ENCODE measurements around the gene OR6C74. TPM values are rescaled to one million over a fixed set of nuclear protein-coding genes. Genes with fewer than 3 reads are reported as not detected.

The OR6C74 gene
- not detected for total RNA-seq

GRCh38 chr12:55244309-55244708, at the start of gene OR6C74:
Gene OR6C74 (plus strand): TSS chr12:55244609. CDS start chr12:55247288, 2,679 bp downstream.
- Mint-ChIP-seq H3K4me3 (no peak within 1 kb of the TSS), H3K27ac (no peak within 1 kb of the TSS), H3K4me1 (no peaks in the 10 kb centered on the region), H3K9me3 (no peaks in the 10 kb centered on the region), H3K27me3 (peaks cover 31% of the 10 kb centered on the region), H3K36me3 (ENCODE audit: low read depth) (no peaks in the 10 kb centered on the region)
- no peak for ATAC-seq (replicated peaks)

GRCh38 chr12:55220725-55221124, 23.7 kb upstream of the OR6C74 start, which contains the start of gene OR10A7:
Gene OR10A7 (plus strand): TSS chr12:55221025. CDS start chr12:55221025, 0 bp downstream.
- Mint-ChIP-seq H3K4me1 (no peaks in the 10 kb centered on the region), H3K36me3 (ENCODE audit: low read depth) (no peaks in the 10 kb centered on the region), H3K27me3 (peaks cover 23% of the 10 kb centered on the region), H3K27ac (no peak within 1 kb of the TSS), H3K4me3 (no peak within 1 kb of the TSS), H3K9me3 (no peaks in the 10 kb centered on the region)
- ATAC-seq (replicated peaks) = no peak

- no peak overlapping the region for H3K4me3 Mint-ChIP-seq
- no peaks in the 10 kb centered on the region for H3K4me1 Mint-ChIP-seq
- H3K27ac Mint-ChIP-seq = no peak overlapping the region
- H3K36me3 Mint-ChIP-seq (ENCODE audit: low read depth) = no peaks in the 10 kb centered on the region
- ATAC-seq (replicated peaks) = peak; percentile 55
- no peaks in the 10 kb centered on the region for H3K9me3 Mint-ChIP-seq
- H3K27me3 Mint-ChIP-seq = peaks cover 27% of the 10 kb centered on the region
Observed at GRCh38 chr12:55226523-55226922, 17.9 kb upstream of the OR6C74 start.

- no peak overlapping the region for H3K27ac Mint-ChIP-seq
- ATAC-seq (replicated peaks) = no peak
- H3K27me3 Mint-ChIP-seq = peaks cover 25% of the 10 kb centered on the region
- no peak overlapping the region for H3K4me3 Mint-ChIP-seq
- no peaks in the 10 kb centered on the region for H3K4me1 Mint-ChIP-seq
- no peaks in the 10 kb centered on the region for H3K9me3 Mint-ChIP-seq
- no peaks in the 10 kb centered on the region for H3K36me3 Mint-ChIP-seq (ENCODE audit: low read depth)
Observed at GRCh38 chr12:55227643-55228042, 16.8 kb upstream of the OR6C74 start.

- Mint-ChIP-seq H3K9me3 (no peaks in the 10 kb centered on the region), H3K4me1 (no peaks in the 10 kb centered on the region), H3K36me3 (ENCODE audit: low read depth) (no peaks in the 10 kb centered on the region)
Observed at GRCh38 chr12:55246159-55246558, 1.8 kb downstream of the OR6C74 start.

GRCh38 chr12:55250944-55251343, 6.5 kb downstream of the OR6C74 start:
- no peaks in the 10 kb centered on the region for H3K4me1 Mint-ChIP-seq
- no peaks in the 10 kb centered on the region for H3K9me3 Mint-ChIP-seq
- no peaks in the 10 kb centered on the region for H3K36me3 Mint-ChIP-seq (ENCODE audit: low read depth)
- H3K27ac Mint-ChIP-seq = no peak overlapping the region
- no peak for ATAC-seq (replicated peaks)
- no peak overlapping the region for H3K4me3 Mint-ChIP-seq
- peaks cover 25% of the 10 kb centered on the region for H3K27me3 Mint-ChIP-seq

More at GRCh38 chr12:55246159-55246558, 1.8 kb downstream of the OR6C74 start:
- Mint-ChIP-seq H3K27me3 (peaks cover 33% of the 10 kb centered on the region), H3K27ac (no peak overlapping the region), H3K4me3 (no peak overlapping the region)
- no peak for ATAC-seq (replicated peaks)

GRCh38 chr12:55253281-55253680, 8.9 kb downstream of the OR6C74 start:
- Mint-ChIP-seq H3K4me3 (no peak overlapping the region), H3K27me3 (peaks cover 16% of the 10 kb centered on the region), H3K4me1 (no peaks in the 10 kb centered on the region), H3K36me3 (ENCODE audit: low read depth) (no peaks in the 10 kb centered on the region), H3K9me3 (peaks cover 5% of the 10 kb centered on the region), H3K27ac (no peak overlapping the region)
- ATAC-seq (replicated peaks) = no peak

GRCh38 chr12:55256831-55257230, 12.4 kb downstream of the OR6C74 start:
- no peaks in the 10 kb centered on the region for H3K36me3 Mint-ChIP-seq (ENCODE audit: low read depth)
- ATAC-seq (replicated peaks) = no peak
- H3K4me3 Mint-ChIP-seq = no peak overlapping the region
- H3K4me1 Mint-ChIP-seq = no peaks in the 10 kb centered on the region
- peaks cover 13% of the 10 kb centered on the region for H3K27me3 Mint-ChIP-seq
- no peak overlapping the region for H3K27ac Mint-ChIP-seq
- H3K9me3 Mint-ChIP-seq = peaks cover 5% of the 10 kb centered on the region

- no peak overlapping the region for H3K4me3 Mint-ChIP-seq
- peaks cover 17% of the 10 kb centered on the region for H3K27me3 Mint-ChIP-seq
- peaks cover 5% of the 10 kb centered on the region for H3K9me3 Mint-ChIP-seq
- H3K4me1 Mint-ChIP-seq = no peaks in the 10 kb centered on the region
- ATAC-seq (replicated peaks) = no peak
- no peak overlapping the region for H3K27ac Mint-ChIP-seq
- no peaks in the 10 kb centered on the region for H3K36me3 Mint-ChIP-seq (ENCODE audit: low read depth)
Observed at GRCh38 chr12:55258303-55258702, 13.9 kb downstream of the OR6C74 start.

- ATAC-seq (replicated peaks) = no peak
- peaks cover 22% of the 10 kb centered on the region for H3K27me3 Mint-ChIP-seq
- no peak overlapping the region for H3K27ac Mint-ChIP-seq
- no peaks in the 10 kb centered on the region for H3K9me3 Mint-ChIP-seq
- H3K4me1 Mint-ChIP-seq = no peaks in the 10 kb centered on the region
- no peaks in the 10 kb centered on the region for H3K36me3 Mint-ChIP-seq (ENCODE audit: low read depth)
- no peak overlapping the region for H3K4me3 Mint-ChIP-seq
Observed at GRCh38 chr12:55280991-55281390, 36.6 kb downstream of the OR6C74 start.

GRCh38 chr12:55289999-55290398, 45.6 kb downstream of the OR6C74 start:
- Mint-ChIP-seq H3K4me1 (no peaks in the 10 kb centered on the region), H3K9me3 (no peaks in the 10 kb centered on the region), H3K27ac (no peak overlapping the region), H3K36me3 (ENCODE audit: low read depth) (no peaks in the 10 kb centered on the region), H3K4me3 (no peak overlapping the region), H3K27me3 (peaks cover 25% of the 10 kb centered on the region)
- ATAC-seq (replicated peaks) = no peak

Other genes with a start within 250 kb of the OR6C74 start
- gene NEUROD4, start 224.6 kb upstream of the OR6C74 start, total RNA-seq = not detected
- gene OR9K2, start 118.2 kb upstream of the OR6C74 start, total RNA-seq = not detected
- gene OR10A7, start 23.6 kb upstream of the OR6C74 start, total RNA-seq = not detected
- gene OR6C6, start 52.0 kb downstream of the OR6C74 start, total RNA-seq = not detected
- not detected for gene OR6C1, start 69.7 kb downstream of the OR6C74 start, total RNA-seq
- not detected for gene OR6C3, start 86.1 kb downstream of the OR6C74 start, total RNA-seq
- gene OR6C75, start 118.4 kb downstream of the OR6C74 start, total RNA-seq = not detected
- gene OR6C65, start 155.9 kb downstream of the OR6C74 start, total RNA-seq = not detected
- not detected for gene OR6C76, start 181.6 kb downstream of the OR6C74 start, total RNA-seq
- gene OR6C2, start 199.5 kb downstream of the OR6C74 start, total RNA-seq = not detected
- gene OR6C70, start 225.5 kb downstream of the OR6C74 start, total RNA-seq = not detected
- gene OR6C68, start 247.8 kb downstream of the OR6C74 start, total RNA-seq = not detected

Data from activated T-helper 17 cell treated with anti-CD3 and anti-CD28 coated beads, Interleukin-2, amount 50 U/mL, for 72 hours (primary cell).